CD4-positive, alpha-beta T cell treated with Interferon gamma for 1 hour (primary cell): Measurements from ENCODE around the gene LPCAT4.
"Not testable (repeated sequence)": the region's sequence is repeated elsewhere in the genome, so short reads cannot be mapped to it uniquely, and the experiment has no call there.

Experiments used
- DNase-seq: peaks from one replicate; pipeline ENCODE4 v3.0.0-alpha.2; 2020

Gene LPCAT4

GRCh38 chr15:34367101-34368081 is at the start of gene LPCAT4:
Gene LPCAT4 (minus strand): TSS chr15:34367196. CDS start chr15:34367100, 96 bp downstream.
- DNase-seq, result peak; percentile 91

GRCh38 chr15:34409511-34409910 is 42.5 kb upstream of the LPCAT4 start:
- not testable (repeated sequence) for DNase-seq

- DNase-seq, result not testable (repeated sequence)
These were observed 42.0 kb upstream of the LPCAT4 start for GRCh38 chr15:34408973-34409372.

GRCh38 chr15:34403899-34404298 is 36.9 kb upstream of the LPCAT4 start:
- DNase-seq, result not testable (repeated sequence)

GRCh38 chr15:34403160-34403598 is 36.2 kb upstream of the LPCAT4 start:
- not testable (repeated sequence) for DNase-seq

GRCh38 chr15:34397637-34398259 is 30.8 kb upstream of the LPCAT4 start:
- not testable (repeated sequence) for DNase-seq

- not testable (repeated sequence) for DNase-seq
These were observed 26.0 kb upstream of the LPCAT4 start for GRCh38 chr15:34392981-34393380.

GRCh38 chr15:34389594-34390086 is 22.6 kb upstream of the LPCAT4 start:
- not testable (repeated sequence) for DNase-seq

GRCh38 chr15:34381829-34382521 is 15.0 kb upstream of the LPCAT4 start:
- DNase-seq, result not testable (repeated sequence)

GRCh38 chr15:34380491-34380890 is 13.5 kb upstream of the LPCAT4 start:
- DNase-seq, result not testable (repeated sequence)

GRCh38 chr15:34376856-34377255 is 9.9 kb upstream of the LPCAT4 start:
- DNase-seq, result no peak

GRCh38 chr15:34375541-34375940 is 8.5 kb upstream of the LPCAT4 start:
- DNase-seq, result not testable (repeated sequence)

- DNase-seq, result no peak
These were observed 7.8 kb upstream of the LPCAT4 start for GRCh38 chr15:34374816-34375215.

GRCh38 chr15:34373951-34374350 is 7.0 kb upstream of the LPCAT4 start:
- no peak for DNase-seq

- no peak for DNase-seq
These were observed 3.6 kb upstream of the LPCAT4 start for GRCh38 chr15:34370643-34371042.

- no peak for DNase-seq
These were observed 3.1 kb upstream of the LPCAT4 start for GRCh38 chr15:34370129-34370528.

- DNase-seq, result no peak
These were observed 528 bp downstream of the LPCAT4 start for GRCh38 chr15:34366271-34367065.

- no peak for DNase-seq
These were observed 1.2 kb downstream of the LPCAT4 start for GRCh38 chr15:34365836-34366235.

GRCh38 chr15:34365091-34365825 is 1.7 kb downstream of the LPCAT4 start:
- DNase-seq, result no peak

- no peak for DNase-seq
These were observed 3.0 kb downstream of the LPCAT4 start for GRCh38 chr15:34364041-34364440.

GRCh38 chr15:34362047-34362773 is 4.8 kb downstream of the LPCAT4 start:
- no peak for DNase-seq
